Activated naive CD4-positive, alpha-beta T cell (primary cell): ENCODE measurements around the gene ATP6V0E2.
"Not testable (repeated sequence)": the region's sequence is repeated elsewhere in the genome, so short reads cannot be mapped to it uniquely, and the experiment has no call there.

Experiments used
- DNase-seq, 4 experiments: peaks; one replicate each; lab custom pipeline; 2025; lab: John Stamatoyannopoulos, UW

Gene ATP6V0E2

GRCh38 chr7:149873074-149873969, at the start of gene ATP6V0E2:
TSS of gene ATP6V0E2 (plus strand) at chr7:149873969. CDS start at chr7:149874066, 97 bp downstream.
- peak; percentile 70 to 83 (median 77) for DNase-seq

- no peak for DNase-seq
Observed at GRCh38 chr7:149824301-149824741, 49.4 kb upstream of the ATP6V0E2 start.

- DNase-seq: no peak
Observed at GRCh38 chr7:149824748-149825566, 48.8 kb upstream of the ATP6V0E2 start.

GRCh38 chr7:149825567-149826343, 48.0 kb upstream of the ATP6V0E2 start:
- DNase-seq: no peak

- no peak for DNase-seq
Observed at GRCh38 chr7:149826344-149827088, 47.3 kb upstream of the ATP6V0E2 start.

GRCh38 chr7:149827089-149827981, 46.4 kb upstream of the ATP6V0E2 start:
- no peak for DNase-seq

GRCh38 chr7:149828357-149829309, 45.1 kb upstream of the ATP6V0E2 start:
- DNase-seq: no peak

- not testable (repeated sequence) for DNase-seq
Observed at GRCh38 chr7:149830527-149830926, 43.2 kb upstream of the ATP6V0E2 start.

GRCh38 chr7:149830997-149831740, 42.6 kb upstream of the ATP6V0E2 start:
- no peak for DNase-seq

- no peak for DNase-seq
Observed at GRCh38 chr7:149831741-149832219, 42.0 kb upstream of the ATP6V0E2 start.

- no peak for DNase-seq
Observed at GRCh38 chr7:149832332-149833041, 41.3 kb upstream of the ATP6V0E2 start.

GRCh38 chr7:149833495-149834130, 40.2 kb upstream of the ATP6V0E2 start:
- DNase-seq: no peak

GRCh38 chr7:149834601-149835000, 39.2 kb upstream of the ATP6V0E2 start:
- DNase-seq: no peak

- no peak for DNase-seq
Observed at GRCh38 chr7:149836434-149836833, 37.3 kb upstream of the ATP6V0E2 start.

- no peak for DNase-seq
Observed at GRCh38 chr7:149837564-149838223, 36.1 kb upstream of the ATP6V0E2 start.

- DNase-seq: peak; percentile 86 to 94 (median 90)
Observed at GRCh38 chr7:149838224-149838991, 35.4 kb upstream of the ATP6V0E2 start, which contains the start of gene ZNF862. TSS of gene ZNF862 (plus strand) at chr7:149838375. CDS start at chr7:149838612, 237 bp downstream.
